ENCODE measurements around the gene FHOD3. TPM values are rescaled to one million over a fixed set of nuclear protein-coding genes. Genes with fewer than 3 reads are reported as not detected.

Gene FHOD3
- total RNA-seq, 2 donors from 2014 or later, result 2.8 to 3.1 TPM

GRCh38 chr18:36692371-36692770 is 394.9 kb downstream of the FHOD3 start:
- WGBS, 2 experiments (ENCODE audit: insufficient coverage in 1 of 2, insufficient read length in 1 of 2), result 89 to 100% methylated on average over 2 of the region's 2 CpGs
- Mint-ChIP-seq H3K4me1 (peaks cover 17% of the 10 kb centered on the region), H3K27me3 (ENCODE audit: insufficient read depth) (peaks cover 4% of the 10 kb centered on the region), H3K9me3 (no peaks in the 10 kb centered on the region), H3K27ac (no peak overlapping the region), H3K36me3 (ENCODE audit: low read depth) (no peaks in the 10 kb centered on the region), H3K4me3 (no peak overlapping the region)
- Histone ChIP-seq H3K9me3 (ENCODE audit: control insufficient read depth, low read length) (no peaks in the 10 kb centered on the region), H3K4me3 (ENCODE audit: low read length) (no peak overlapping the region), H3K27ac (ENCODE audit: low read depth, low read length) (no peak overlapping the region), H3K4me1 (ENCODE audit: control insufficient read depth, insufficient read depth, low read length) (no peaks in the 10 kb centered on the region), H3K9ac (ENCODE audit: extremely low read depth, low read length, poor library complexity, severe bottlenecking) (no peak overlapping the region), H3K36me3 (ENCODE audit: control insufficient read depth, insufficient read depth, low read length) (no peaks in the 10 kb centered on the region), H3K27me3 (ENCODE audit: control insufficient read depth, insufficient read depth, low read length, poor library complexity, severe bottlenecking) (no peaks in the 10 kb centered on the region)
- DNase-seq, result no peak
- TF ChIP-seq CTCF (conservative IDR thresholded peaks at IDR 0.05), result no peak

- WGBS, 2 experiments (ENCODE audit: insufficient coverage in 1 of 2, insufficient read length in 1 of 2), result 91 to 97% methylated on average over 8 to 9 of the region's 9 CpGs
These were observed 395.4 kb downstream of the FHOD3 start for GRCh38 chr18:36692921-36693332.

GRCh38 chr18:36693931-36694620 is 396.6 kb downstream of the FHOD3 start:
- Mint-ChIP-seq H3K9me3 (no peaks in the 10 kb centered on the region), H3K4me3 (no peak overlapping the region), H3K36me3 (ENCODE audit: low read depth) (no peaks in the 10 kb centered on the region), H3K4me1 (peaks cover 17% of the 10 kb centered on the region), H3K27me3 (ENCODE audit: insufficient read depth) (peaks cover 4% of the 10 kb centered on the region), H3K27ac (no peak overlapping the region)
- Histone ChIP-seq H3K36me3 (ENCODE audit: control insufficient read depth, insufficient read depth, low read length) (no peaks in the 10 kb centered on the region), H3K4me3 (ENCODE audit: low read length) (no peak overlapping the region), H3K27ac (ENCODE audit: low read depth, low read length) (no peak overlapping the region), H3K9ac (ENCODE audit: extremely low read depth, low read length, poor library complexity, severe bottlenecking) (no peak overlapping the region), H3K4me1 (ENCODE audit: control insufficient read depth, insufficient read depth, low read length) (no peaks in the 10 kb centered on the region), H3K27me3 (ENCODE audit: control insufficient read depth, insufficient read depth, low read length, poor library complexity, severe bottlenecking) (no peaks in the 10 kb centered on the region), H3K9me3 (ENCODE audit: control insufficient read depth, low read length) (no peaks in the 10 kb centered on the region)
- TF ChIP-seq CTCF (conservative IDR thresholded peaks at IDR 0.05), result no peak
- DNase-seq, result no peak
- 89 to 91% methylated on average over 10 to 15 of the region's 15 CpGs for WGBS, 2 experiments (ENCODE audit: insufficient coverage in 1 of 2, insufficient read length in 1 of 2)

More at GRCh38 chr18:36692921-36693332, 395.4 kb downstream of the FHOD3 start:
- H3K9ac ChIP-seq (ENCODE audit: extremely low read depth, low read length, poor library complexity, severe bottlenecking), result no peak overlapping the region
- H3K27ac Mint-ChIP-seq, result no peak overlapping the region
- H3K4me1 ChIP-seq (ENCODE audit: control insufficient read depth, insufficient read depth, low read length), result no peaks in the 10 kb centered on the region
- H3K36me3 ChIP-seq (ENCODE audit: control insufficient read depth, insufficient read depth, low read length), result no peaks in the 10 kb centered on the region
- H3K27ac ChIP-seq (ENCODE audit: low read depth, low read length), result no peak overlapping the region
- peaks cover 17% of the 10 kb centered on the region for H3K4me1 Mint-ChIP-seq
- no peak for DNase-seq
- no peak overlapping the region for H3K4me3 Mint-ChIP-seq
- no peak for TF ChIP-seq CTCF (conservative IDR thresholded peaks at IDR 0.05)
- H3K36me3 Mint-ChIP-seq (ENCODE audit: low read depth), result no peaks in the 10 kb centered on the region
- peaks cover 4% of the 10 kb centered on the region for H3K27me3 Mint-ChIP-seq (ENCODE audit: insufficient read depth)
- H3K27me3 ChIP-seq (ENCODE audit: control insufficient read depth, insufficient read depth, low read length, poor library complexity, severe bottlenecking), result no peaks in the 10 kb centered on the region
- H3K9me3 ChIP-seq (ENCODE audit: control insufficient read depth, low read length), result no peaks in the 10 kb centered on the region
- no peak overlapping the region for H3K4me3 ChIP-seq (ENCODE audit: low read length)
- H3K9me3 Mint-ChIP-seq, result no peaks in the 10 kb centered on the region
